ENCODE measurements around the gene MBLAC1.

MBLAC1 gene

GRCh38 chr7:100166317-100166940, 39.7 kb downstream of the MBLAC1 start:
- 63% methylated on average over 15 of the region's 16 CpGs for WGBS (ENCODE audit: insufficient coverage)
- Histone ChIP-seq H3K27ac (ENCODE audit: insufficient read depth in 1 of 2, low read depth in 1 of 2, low read length in 2 of 2, poor library complexity in 1 of 2, severe bottlenecking in 2 of 2) (no peak overlapping the region), H3K27me3 (replicated peaks in 2 of 5; ENCODE audit: control insufficient read depth in 4 of 5, insufficient read depth in 5 of 5, low read length in 4 of 5) (peaks cover 0 to 42% (median 17%) of the 10 kb centered on the region in 5 experiments), H3K36me3 (ENCODE audit: control insufficient read depth in 4 of 4, insufficient read depth in 4 of 4, low read length in 3 of 4) (no peaks in the 10 kb centered on the region), H3K4me3 (ENCODE audit: control insufficient read depth in 1 of 7, extremely low read depth in 1 of 7, insufficient read depth in 4 of 7, low read depth in 2 of 7, low read length in 6 of 7) (no peak overlapping the region), H3K4me1 (ENCODE audit: control extremely low read depth in 1 of 4, control insufficient read depth in 4 of 4, insufficient read depth in 4 of 4, low read length in 3 of 4) (peaks cover 0 to 35% (median 30%) of the 10 kb centered on the region in 4 experiments), H3K9me3 (ENCODE audit: control extremely low read depth in 1 of 5, control insufficient read depth in 4 of 5, insufficient read depth in 2 of 5, low read depth in 1 of 5, low read length in 4 of 5) (no peaks in the 10 kb centered on the region)
- ChIA-PET CTCF (interaction anchor here (0.8 to 2.7 kb wide), 7 partner anchors 9 to 56 kb away, joined by 3 to 12 read pairs (median 3); no protein-coding TSS in a partner anchor), POLR2A (interaction anchor here (0.7 kb wide), 1 partner anchor 169 kb away, joined by 4 read pairs; no protein-coding TSS in a partner anchor)
- no peak for DNase-seq

DNA sequence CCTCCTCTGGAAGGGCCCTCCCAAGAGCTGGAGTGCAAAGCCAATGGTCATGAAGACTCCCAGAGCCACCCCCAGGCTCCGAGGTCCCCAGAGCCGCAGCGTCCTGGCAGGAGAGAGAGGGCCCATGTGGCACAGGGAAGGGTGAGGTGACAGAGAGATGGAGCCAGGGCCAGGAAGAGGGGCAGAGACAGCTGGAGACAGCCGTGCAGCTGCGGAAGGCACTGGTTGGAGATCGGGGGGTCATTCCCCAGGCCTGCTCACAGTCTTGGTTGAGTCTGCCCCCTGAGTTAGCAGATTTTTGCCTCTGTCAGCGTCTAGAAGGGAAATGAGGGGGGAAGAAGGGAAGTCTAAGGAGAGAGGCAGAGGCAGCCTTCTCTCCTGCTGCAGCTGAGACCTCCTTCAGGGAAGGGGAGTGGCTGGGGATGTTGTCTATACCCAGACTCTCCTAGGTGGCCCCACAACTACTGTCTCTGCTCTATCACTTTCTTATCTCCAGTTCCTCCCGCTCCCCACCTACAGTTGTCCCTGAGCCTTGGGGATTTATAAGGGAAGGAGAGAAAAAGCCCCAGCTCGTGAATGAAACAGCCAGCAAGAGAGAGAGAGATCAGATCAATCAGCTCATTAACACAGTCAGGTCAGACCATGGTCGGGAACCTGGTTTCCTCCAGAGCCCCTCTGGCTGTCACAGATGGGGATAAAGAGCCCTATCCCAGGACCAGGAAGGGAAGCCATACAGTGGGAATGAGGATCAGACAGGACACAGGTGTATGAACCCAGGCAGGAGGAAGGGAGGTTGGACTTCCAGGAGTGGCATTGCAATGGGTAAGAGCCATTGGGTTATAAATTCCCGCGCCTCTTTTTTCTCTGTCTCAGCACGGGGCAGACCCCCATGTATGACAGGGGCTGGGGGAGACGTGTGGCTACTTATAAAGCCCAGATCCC, 40.5 kb downstream of the MBLAC1 start:
- DNase-seq: peak in 1 of 3 donors; percentile 23
- Histone ChIP-seq H3K36me3 (ENCODE audit: control insufficient read depth in 4 of 4, insufficient read depth in 4 of 4, low read length in 3 of 4) (no peaks in the 10 kb centered on the region), H3K4me3 (ENCODE audit: control insufficient read depth in 1 of 7, extremely low read depth in 1 of 7, insufficient read depth in 4 of 7, low read depth in 2 of 7, low read length in 6 of 7) (peak overlapping the region in 4 of 7 experiments; percentile 42 to 65 (median 60)), H3K9me3 (ENCODE audit: control extremely low read depth in 1 of 5, control insufficient read depth in 4 of 5, insufficient read depth in 2 of 5, low read depth in 1 of 5, low read length in 4 of 5) (no peaks in the 10 kb centered on the region), H3K27me3 (replicated peaks in 2 of 5; ENCODE audit: control insufficient read depth in 4 of 5, insufficient read depth in 5 of 5, low read length in 4 of 5) (peaks cover 0 to 46% (median 19%) of the 10 kb centered on the region in 5 experiments), H3K4me1 (ENCODE audit: control extremely low read depth in 1 of 4, control insufficient read depth in 4 of 4, insufficient read depth in 4 of 4, low read length in 3 of 4) (peaks cover 0 to 40% (median 33%) of the 10 kb centered on the region in 4 experiments), H3K27ac (ENCODE audit: insufficient read depth in 1 of 2, low read depth in 1 of 2, low read length in 2 of 2, poor library complexity in 1 of 2, severe bottlenecking in 2 of 2) (peak overlapping the region in 1 of 2 experiments; percentile 58)
- WGBS (ENCODE audit: insufficient coverage): 12% methylated on average over 8 of the region's 14 CpGs
- ChIA-PET POLR2A (interaction anchor here (1.0 kb wide), 1 partner anchor 11 kb away, joined by 4 read pairs; no protein-coding TSS in a partner anchor), CTCF (interaction anchor here (1.1 to 2.7 kb wide), 8 partner anchors 8 to 50 kb away, joined by 3 to 12 read pairs (median 3); no protein-coding TSS in a partner anchor)

DNA sequence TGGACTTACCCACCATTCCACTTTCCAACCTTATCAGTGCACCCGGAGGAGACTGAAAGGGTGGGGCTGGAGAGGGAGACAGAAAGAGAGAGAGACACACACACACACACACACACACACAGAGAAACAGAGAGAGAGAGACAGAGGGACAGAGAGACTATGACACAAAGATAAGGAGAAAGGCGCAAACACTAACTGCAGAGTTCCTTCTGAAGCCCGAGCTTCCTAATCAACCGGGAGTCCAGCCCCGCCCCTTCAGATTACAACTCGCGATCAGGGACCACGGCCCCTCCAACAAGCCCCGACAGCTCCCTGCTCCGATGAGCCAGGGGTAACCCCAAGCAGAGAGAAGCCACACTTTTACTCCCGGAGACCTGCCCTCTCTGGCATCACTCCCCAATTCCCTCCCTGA, 41.2 kb downstream of the MBLAC1 start:
- Histone ChIP-seq H3K4me3 (ENCODE audit: control insufficient read depth in 1 of 7, extremely low read depth in 1 of 7, insufficient read depth in 4 of 7, low read depth in 2 of 7, low read length in 6 of 7) (peak overlapping the region in 6 of 7 experiments; percentile 9 to 65 (median 48)), H3K27ac (ENCODE audit: insufficient read depth in 1 of 2, low read depth in 1 of 2, low read length in 2 of 2, poor library complexity in 1 of 2, severe bottlenecking in 2 of 2) (peak overlapping the region in 1 of 2 experiments; percentile 58), H3K4me1 (ENCODE audit: control extremely low read depth in 1 of 4, control insufficient read depth in 4 of 4, insufficient read depth in 4 of 4, low read length in 3 of 4) (peaks cover 0 to 40% (median 33%) of the 10 kb centered on the region in 4 experiments), H3K9me3 (ENCODE audit: control extremely low read depth in 1 of 5, control insufficient read depth in 4 of 5, insufficient read depth in 2 of 5, low read depth in 1 of 5, low read length in 4 of 5) (no peaks in the 10 kb centered on the region), H3K36me3 (ENCODE audit: control insufficient read depth in 4 of 4, insufficient read depth in 4 of 4, low read length in 3 of 4) (no peaks in the 10 kb centered on the region), H3K27me3 (replicated peaks in 2 of 5; ENCODE audit: control insufficient read depth in 4 of 5, insufficient read depth in 5 of 5, low read length in 4 of 5) (peaks cover 0 to 46% (median 18%) of the 10 kb centered on the region in 5 experiments)
- 1% methylated on average over 10 of the region's 11 CpGs for WGBS (ENCODE audit: insufficient coverage)
- DNase-seq: peak in 1 of 3 donors; percentile 54
- ChIA-PET CTCF (interaction anchor here (1.2 to 2.7 kb wide), 6 partner anchors 8 to 49 kb away, joined by 3 to 12 read pairs (median 3); no protein-coding TSS in a partner anchor), POLR2A (interaction anchor here (1.0 kb wide), 1 partner anchor 11 kb away, joined by 4 read pairs; no protein-coding TSS in a partner anchor)

DNA sequence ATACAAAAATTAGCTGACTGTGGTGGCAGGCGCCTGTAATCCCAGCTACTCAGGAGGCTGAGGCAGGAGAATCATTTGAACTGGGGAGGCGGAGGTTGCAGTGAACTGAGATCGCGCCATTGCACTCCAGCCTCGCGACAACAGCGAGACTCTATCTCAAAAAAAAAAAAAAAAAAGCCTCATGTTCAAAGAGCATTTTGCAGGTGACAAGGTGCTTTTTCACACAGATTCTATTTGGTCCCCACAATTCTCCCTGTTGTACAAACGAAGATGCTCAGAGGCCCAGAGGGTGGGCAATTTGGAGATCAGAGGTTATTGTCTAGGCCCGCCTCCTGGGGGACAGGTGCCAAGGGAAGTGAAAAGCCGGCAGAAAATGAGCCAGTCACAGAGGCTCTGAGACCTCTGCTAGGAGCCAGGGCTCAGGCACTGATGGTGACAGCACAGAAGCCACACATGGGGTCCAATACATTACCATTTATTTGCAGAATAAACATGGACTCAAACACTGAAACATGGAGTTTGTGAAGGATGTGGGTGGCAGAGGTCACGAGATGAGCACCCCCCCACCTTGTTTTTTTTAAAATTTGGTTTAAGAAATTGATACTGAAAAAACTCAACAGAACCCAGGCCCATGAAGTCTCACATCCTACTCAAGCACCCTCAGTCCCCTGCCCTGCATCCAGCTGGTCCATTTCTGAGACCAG, 42.5 kb downstream of the MBLAC1 start:
- peaks cover 0 to 46% (median 18%) of the 10 kb centered on the region in 5 experiments for H3K27me3 ChIP-seq (replicated peaks in 2 of 5; ENCODE audit: control insufficient read depth in 4 of 5, insufficient read depth in 5 of 5, low read length in 4 of 5)
- H3K27ac ChIP-seq (ENCODE audit: insufficient read depth in 1 of 2, low read depth in 1 of 2, low read length in 2 of 2, poor library complexity in 1 of 2, severe bottlenecking in 2 of 2): no peak overlapping the region
- 87% methylated on average over 10 of the region's 11 CpGs for WGBS (ENCODE audit: insufficient coverage)
- ChIA-PET POLR2A (no interaction called here), CTCF (interaction anchor here (2.7 kb wide), 1 partner anchor 36 kb away, joined by 12 read pairs; no protein-coding TSS in a partner anchor)
- H3K4me3 ChIP-seq (ENCODE audit: control insufficient read depth in 1 of 7, extremely low read depth in 1 of 7, insufficient read depth in 4 of 7, low read depth in 2 of 7, low read length in 6 of 7): no peak overlapping the region
- H3K9me3 ChIP-seq (ENCODE audit: control extremely low read depth in 1 of 5, control insufficient read depth in 4 of 5, insufficient read depth in 2 of 5, low read depth in 1 of 5, low read length in 4 of 5): no peaks in the 10 kb centered on the region
- H3K36me3 ChIP-seq (ENCODE audit: control insufficient read depth in 4 of 4, insufficient read depth in 4 of 4, low read length in 3 of 4): peaks cover 0 to 6% (median 0%) of the 10 kb centered on the region in 4 experiments
- no peak for DNase-seq
- H3K4me1 ChIP-seq (ENCODE audit: control extremely low read depth in 1 of 4, control insufficient read depth in 4 of 4, insufficient read depth in 4 of 4, low read length in 3 of 4): peaks cover 0 to 40% (median 33%) of the 10 kb centered on the region in 4 experiments

- ChIA-PET POLR2A (no interaction called here), CTCF (interaction anchor here (1.8 kb wide), 1 partner anchor 38 kb away, joined by 6 read pairs; no protein-coding TSS in a partner anchor)
These were observed 43.5 kb downstream of the MBLAC1 start for GRCh38 chr7:100170101-100170897.

More at GRCh38 chr7:100170101-100170897, 43.5 kb downstream of the MBLAC1 start:
- peaks cover 0 to 11% (median 0%) of the 10 kb centered on the region in 4 experiments for H3K36me3 ChIP-seq (ENCODE audit: control insufficient read depth in 4 of 4, insufficient read depth in 4 of 4, low read length in 3 of 4)
- peaks cover 0 to 40% (median 33%) of the 10 kb centered on the region in 4 experiments for H3K4me1 ChIP-seq (ENCODE audit: control extremely low read depth in 1 of 4, control insufficient read depth in 4 of 4, insufficient read depth in 4 of 4, low read length in 3 of 4)
- H3K4me3 ChIP-seq (ENCODE audit: control insufficient read depth in 1 of 7, extremely low read depth in 1 of 7, insufficient read depth in 4 of 7, low read depth in 2 of 7, low read length in 6 of 7): no peak overlapping the region
- H3K27ac ChIP-seq (ENCODE audit: insufficient read depth in 1 of 2, low read depth in 1 of 2, low read length in 2 of 2, poor library complexity in 1 of 2, severe bottlenecking in 2 of 2): no peak overlapping the region
- H3K27me3 ChIP-seq (replicated peaks in 2 of 5; ENCODE audit: control insufficient read depth in 4 of 5, insufficient read depth in 5 of 5, low read length in 4 of 5): peaks cover 0 to 46% (median 18%) of the 10 kb centered on the region in 5 experiments
- DNase-seq: no peak
- no peaks in the 10 kb centered on the region for H3K9me3 ChIP-seq (ENCODE audit: control extremely low read depth in 1 of 5, control insufficient read depth in 4 of 5, insufficient read depth in 2 of 5, low read depth in 1 of 5, low read length in 4 of 5)
- WGBS (ENCODE audit: insufficient coverage): 92% methylated on average over 3 of the region's 11 CpGs

Measured in common myeloid progenitor, CD34-positive (primary cell).